ENCODE results near the gene EYA4. TPM values are rescaled to one million over a fixed set of nuclear protein-coding genes. Genes with fewer than 3 reads are reported as not detected.
"Not testable (repeated sequence)": the region's sequence is repeated elsewhere in the genome, so short reads cannot be mapped to it uniquely, and the experiment has no call there.

EYA4 gene
- total RNA-seq, 1 donor from 2014 or later, result 0.17 TPM

- DNase-seq (ENCODE audit: low spot score), result not testable (repeated sequence)
These were observed 156.4 kb downstream of the EYA4 start for GRCh38 chr6:133397601-133398000.

GRCh38 chr6:133399426-133399825, 158.3 kb downstream of the EYA4 start:
- no peak for DNase-seq (ENCODE audit: low spot score)

GRCh38 chr6:133404151-133404550, 163.0 kb downstream of the EYA4 start:
- DNase-seq (ENCODE audit: low spot score), result no peak

- no peak for DNase-seq (ENCODE audit: low spot score)
These were observed 163.6 kb downstream of the EYA4 start for GRCh38 chr6:133404728-133405127.

- DNase-seq (ENCODE audit: low spot score), result no peak
These were observed 166.4 kb downstream of the EYA4 start for GRCh38 chr6:133407320-133408100.

- no peak for DNase-seq (ENCODE audit: low spot score)
These were observed 167.0 kb downstream of the EYA4 start for GRCh38 chr6:133408132-133408531.

- no peak for DNase-seq (ENCODE audit: low spot score)
These were observed 167.4 kb downstream of the EYA4 start for GRCh38 chr6:133408543-133408942.

GRCh38 chr6:133410638-133411435, 169.7 kb downstream of the EYA4 start:
- DNase-seq (ENCODE audit: low spot score), result no peak

GRCh38 chr6:133411757-133412156, 170.6 kb downstream of the EYA4 start:
- DNase-seq (ENCODE audit: low spot score), result no peak

GRCh38 chr6:133415262-133415661, 174.1 kb downstream of the EYA4 start:
- DNase-seq (ENCODE audit: low spot score), result no peak

- no peak for DNase-seq (ENCODE audit: low spot score)
These were observed 177.0 kb downstream of the EYA4 start for GRCh38 chr6:133418108-133418507.

- no peak for DNase-seq (ENCODE audit: low spot score)
These were observed 182.1 kb downstream of the EYA4 start for GRCh38 chr6:133423242-133423641.

- no peak for DNase-seq (ENCODE audit: low spot score)
These were observed 183.2 kb downstream of the EYA4 start for GRCh38 chr6:133424359-133424758.

- no peak for DNase-seq (ENCODE audit: low spot score)
These were observed 184.9 kb downstream of the EYA4 start for GRCh38 chr6:133426038-133426437.

- no peak for DNase-seq (ENCODE audit: low spot score)
These were observed 187.1 kb downstream of the EYA4 start for GRCh38 chr6:133428295-133428694.

- DNase-seq (ENCODE audit: low spot score), result no peak
These were observed 189.4 kb downstream of the EYA4 start for GRCh38 chr6:133430530-133430929.

GRCh38 chr6:133431031-133431430, 189.9 kb downstream of the EYA4 start:
- DNase-seq (ENCODE audit: low spot score), result no peak

GRCh38 chr6:133432021-133432989, 191.1 kb downstream of the EYA4 start:
- no peak for DNase-seq (ENCODE audit: low spot score)

- no peak for DNase-seq (ENCODE audit: low spot score)
These were observed 194.0 kb downstream of the EYA4 start for GRCh38 chr6:133435065-133435728.

- DNase-seq (ENCODE audit: low spot score), result no peak
These were observed 195.5 kb downstream of the EYA4 start for GRCh38 chr6:133436652-133437051.

GRCh38 chr6:133441491-133441890, 200.3 kb downstream of the EYA4 start:
- no peak for DNase-seq (ENCODE audit: low spot score)

Measured in mucosa of gallbladder (tissue), 1 donor.